AG09309 (cell line): ENCODE results near the gene MAPK11.

Source experiments
- DNase-seq: peaks from one replicate; pipeline ENCODE4 v3.0.0-alpha.2; 2010; ENCODE audit warnings: low read depth
- H3K4me3 ChIP-seq: 2 replicates; pipeline ENCODE4 v1.5.1; 2011; ENCODE audit warnings: mild to moderate bottlenecking, low read depth, low read length, moderate library complexity; ENCODE audit not compliant: control insufficient read depth
- CTCF ChIP-seq: IDR thresholded peaks from 2 replicates; pipeline ENCODE4 v1.5.1; 2011; ENCODE audit warnings: mild to moderate bottlenecking, low read depth, low read length, inconsistent platforms; ENCODE audit not compliant: insufficient read depth, control insufficient read depth; ENCODE audit errors: missing control alignments

MAPK11 gene

GRCh38 chr22:50293441-50294318 is 23.5 kb upstream of the MAPK11 start:
- TF ChIP-seq CTCF = no peak
- DNase-seq = peak; percentile 17
- peak overlapping the region; percentile 35 for H3K4me3 ChIP-seq

GRCh38 chr22:50292643-50293440 is 22.7 kb upstream of the MAPK11 start:
- H3K4me3 ChIP-seq = peak overlapping the region; percentile 35
- no peak for TF ChIP-seq CTCF
- no peak for DNase-seq

GRCh38 chr22:50289942-50290630 is 19.9 kb upstream of the MAPK11 start:
- TF ChIP-seq CTCF = no peak
- no peak for DNase-seq
- no peak overlapping the region for H3K4me3 ChIP-seq

GRCh38 chr22:50289151-50289941 is 19.2 kb upstream of the MAPK11 start:
- no peak overlapping the region for H3K4me3 ChIP-seq
- DNase-seq = no peak
- no peak for TF ChIP-seq CTCF

- H3K4me3 ChIP-seq = no peak overlapping the region
- no peak for TF ChIP-seq CTCF
- DNase-seq = no peak
These were observed 17.6 kb upstream of the MAPK11 start for GRCh38 chr22:50287731-50288130.
